H1 (cell line): ENCODE data around the gene MFSD6L. TPM values are rescaled to one million over a fixed set of nuclear protein-coding genes. Genes with fewer than 3 reads are reported as not detected.

Experiments
- GABPA ChIP-seq: IDR thresholded peaks from 2 replicates; pipeline ENCODE4 v1.6.1; 2011; ENCODE audit warnings: mild to moderate bottlenecking, low read length, moderate library complexity, borderline replicate concordance; ENCODE audit not compliant: insufficient read depth
- NANOG ChIP-seq: IDR thresholded peaks from 2 replicates; pipeline ENCODE4 v1.6.1; 2011; ENCODE audit warnings: low read length, low read depth, mild to moderate bottlenecking, inconsistent platforms; ENCODE audit not compliant: insufficient read depth, poor library complexity, severe bottlenecking
- polyA plus RNA-seq, 7 experiments: library from polyadenylated mRNA; depleted of rRNA in 3 of 7; stranded (reverse) in 5 of 7; unstranded in 2 of 7; fragments of >200 nt in 5 of 7; fragments of 200-250 nt in 2 of 7; gene quantifications; 1 replicate in 5 of 7; 2 replicates in 1 of 7; 4 replicates in 1 of 7; pipeline versions ENCODE4 v1.2.1 to v1.2.3, GENCODE V29; 2011 to 2013; ENCODE audit warnings: missing spikeins in 2 of 7, mixed read lengths in 2 of 7
- total RNA-seq: library from RNA; stranded (reverse); fragmentation: NEBNext Ultra II Directional; extraction: Animal tissue kit (Norgen Biotek cat#: 25700); gene quantifications from 2 replicates; pipeline ENCODE4 v1.2.1, GENCODE V29; 2021
- TF ChIP-seq, protein P1 (sequence below): IDR thresholded peaks from 2 replicates; pipeline ENCODE4 v1.6.1; 2012; ENCODE audit warnings: low read length, inconsistent platforms

The MFSD6L gene
- total and polyA plus RNA-seq, 2 of the 8 experiments (the other 6 are each of a cell fraction or from before 2014, with no cell fraction given) = 2.6 to 2.7 TPM

DNA sequence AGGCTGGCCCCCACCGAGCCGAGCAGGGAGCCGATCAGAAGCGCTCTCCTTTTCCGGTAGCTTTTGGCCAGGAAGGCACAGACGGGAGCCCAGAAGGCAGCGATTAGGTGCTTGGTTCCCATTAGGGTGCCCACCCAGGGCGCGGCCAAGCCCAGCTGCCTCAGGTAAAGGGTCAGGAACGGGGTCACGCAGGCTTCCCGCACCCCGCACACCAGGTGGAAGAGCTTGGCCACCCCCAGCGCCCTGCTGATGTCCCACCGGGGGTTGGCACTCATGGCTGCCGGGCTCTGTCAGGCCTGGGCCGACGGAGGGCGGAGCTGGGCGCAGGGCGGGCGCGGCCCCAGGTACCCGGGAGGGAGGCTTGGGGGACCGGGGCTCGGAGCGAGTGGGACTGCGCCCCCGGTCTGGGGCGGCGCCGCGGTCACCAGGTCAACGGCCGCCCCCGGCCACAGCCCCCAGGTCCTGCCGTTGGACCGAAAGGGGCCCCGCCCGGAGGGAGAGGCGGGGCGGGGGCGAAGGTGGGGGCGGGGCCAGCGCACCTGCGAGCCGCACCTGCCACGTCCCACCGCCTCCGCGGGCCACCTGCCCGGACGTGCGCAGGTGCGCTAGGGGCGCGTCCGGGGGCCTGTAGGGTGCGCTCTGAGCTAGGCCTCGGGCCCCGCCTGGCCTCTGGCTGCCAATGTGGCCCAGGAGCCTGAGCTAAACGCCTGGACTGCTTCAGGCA lies at the start of gene MFSD6L (continued):
- 0 out of 2 replicates have a peak, but pooled peaks have one; percentile 62 for TF ChIP-seq GABPA
- TF ChIP-seq, protein P1, sequence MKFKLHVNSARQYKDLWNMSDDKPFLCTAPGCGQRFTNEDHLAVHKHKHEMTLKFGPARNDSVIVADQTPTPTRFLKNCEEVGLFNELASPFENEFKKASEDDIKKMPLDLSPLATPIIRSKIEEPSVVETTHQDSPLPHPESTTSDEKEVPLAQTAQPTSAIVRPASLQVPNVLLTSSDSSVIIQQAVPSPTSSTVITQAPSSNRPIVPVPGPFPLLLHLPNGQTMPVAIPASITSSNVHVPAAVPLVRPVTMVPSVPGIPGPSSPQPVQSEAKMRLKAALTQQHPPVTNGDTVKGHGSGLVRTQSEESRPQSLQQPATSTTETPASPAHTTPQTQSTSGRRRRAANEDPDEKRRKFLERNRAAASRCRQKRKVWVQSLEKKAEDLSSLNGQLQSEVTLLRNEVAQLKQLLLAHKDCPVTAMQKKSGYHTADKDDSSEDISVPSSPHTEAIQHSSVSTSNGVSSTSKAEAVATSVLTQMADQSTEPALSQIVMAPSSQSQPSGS = no peak
- no peak for TF ChIP-seq NANOG
